C4-2B (cell line): ENCODE measurements around the gene YBX1.
A peak's percentile ranks its signal among the peaks of the same experiment; 100 is the strongest.

Experiments used
- H3K27ac ChIP-seq: fragments of 450-650 bp; 2 replicates; pipeline ENCODE4 v1.5.1; 2017
- CTCF ChIP-seq: fragments of 450-650 bp; conservative IDR thresholded peaks from 2 replicates; pipeline ENCODE4 v1.5.1; 2017; ENCODE audit warnings: mild to moderate bottlenecking
- ZFX ChIP-seq: fragments of 450-650 bp; IDR thresholded peaks from 2 replicates; pipeline ENCODE4 v1.6.1; 2017

Gene YBX1

GRCh38 chr1:42660907-42661500 is 21.2 kb upstream of the YBX1 start:
- H3K27ac ChIP-seq, result no peak overlapping the region
- TF ChIP-seq ZFX, result no peak
- TF ChIP-seq CTCF, result no peak

GRCh38 chr1:42669936-42670335 is 12.3 kb upstream of the YBX1 start:
- no peak for TF ChIP-seq ZFX
- TF ChIP-seq CTCF, result no peak
- no peak overlapping the region for H3K27ac ChIP-seq

GRCh38 chr1:42670425-42670824 is 11.8 kb upstream of the YBX1 start:
- TF ChIP-seq ZFX (no peak), CTCF (no peak)
- no peak overlapping the region for H3K27ac ChIP-seq

GRCh38 chr1:42674214-42674613 is 8.0 kb upstream of the YBX1 start:
- TF ChIP-seq CTCF (no peak), ZFX (no peak)
- peak overlapping the region; percentile 14; the same call in 1 of the 2 replicates for H3K27ac ChIP-seq

- peak overlapping the region; percentile 14; the same call in 1 of the 2 replicates for H3K27ac ChIP-seq
- TF ChIP-seq CTCF, result no peak
These were observed 7.5 kb upstream of the YBX1 start for GRCh38 chr1:42674682-42675081.

- no peak for TF ChIP-seq ZFX
- no peak for TF ChIP-seq CTCF
- no peak overlapping the region for H3K27ac ChIP-seq
These were observed 6.8 kb upstream of the YBX1 start for GRCh38 chr1:42675467-42675866.

- TF ChIP-seq ZFX (no peak), CTCF (no peak)
- H3K27ac ChIP-seq, result no peak overlapping the region
These were observed 5.6 kb upstream of the YBX1 start for GRCh38 chr1:42676534-42677087.
